Right lobe of liver (tissue), 4 donors: ENCODE results near the gene FZD8.

Experiments
- POLR2A ChIP-seq: fragments of 450-650 bp; IDR thresholded peaks from one replicate; pipeline ENCODE4 v1.6.1; 2017; ENCODE audit warnings: antibody characterized with exemption, mild to moderate bottlenecking
- TF ChIP-seq, protein P1 (sequence below), 4 donors: fragments of 200-600 bp in 3 of 4; fragments of 450-650 bp in 1 of 4; IDR thresholded peaks; one replicate each; pipeline versions ENCODE4 v1.5.1 to v1.8.0; 2016 to 2022; ENCODE audit warnings: antibody characterized with exemption in 4 of 4, mild to moderate bottlenecking in 2 of 4
- donor health status: DM: no; HTN: no; CAD: no.
- donor health status: DM: no; HTN: no; CAD: no.
- donor health status: DM: no; HTN: yes; CAD: no.

DNA sequence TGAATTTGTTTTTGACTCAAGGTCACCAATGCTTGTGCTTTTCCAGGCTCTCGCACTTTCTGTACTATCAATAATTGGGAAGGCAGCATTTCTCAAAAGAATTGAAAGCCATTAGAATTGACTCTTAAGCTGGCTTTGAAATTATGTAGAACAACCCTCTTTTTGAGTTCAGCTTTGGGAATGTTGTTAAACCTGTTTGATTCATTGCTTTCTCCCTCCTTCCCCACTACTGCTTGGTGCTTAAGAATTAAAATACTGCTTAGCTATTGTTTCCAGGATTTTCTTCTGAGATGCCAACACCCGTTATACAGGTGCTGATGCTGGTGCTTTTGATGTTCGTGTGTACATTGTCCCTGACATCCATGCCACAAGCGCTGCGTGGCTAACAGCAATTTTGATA, 15.5 kb upstream of the FZD8 start:
- TF ChIP-seq, protein P1, sequence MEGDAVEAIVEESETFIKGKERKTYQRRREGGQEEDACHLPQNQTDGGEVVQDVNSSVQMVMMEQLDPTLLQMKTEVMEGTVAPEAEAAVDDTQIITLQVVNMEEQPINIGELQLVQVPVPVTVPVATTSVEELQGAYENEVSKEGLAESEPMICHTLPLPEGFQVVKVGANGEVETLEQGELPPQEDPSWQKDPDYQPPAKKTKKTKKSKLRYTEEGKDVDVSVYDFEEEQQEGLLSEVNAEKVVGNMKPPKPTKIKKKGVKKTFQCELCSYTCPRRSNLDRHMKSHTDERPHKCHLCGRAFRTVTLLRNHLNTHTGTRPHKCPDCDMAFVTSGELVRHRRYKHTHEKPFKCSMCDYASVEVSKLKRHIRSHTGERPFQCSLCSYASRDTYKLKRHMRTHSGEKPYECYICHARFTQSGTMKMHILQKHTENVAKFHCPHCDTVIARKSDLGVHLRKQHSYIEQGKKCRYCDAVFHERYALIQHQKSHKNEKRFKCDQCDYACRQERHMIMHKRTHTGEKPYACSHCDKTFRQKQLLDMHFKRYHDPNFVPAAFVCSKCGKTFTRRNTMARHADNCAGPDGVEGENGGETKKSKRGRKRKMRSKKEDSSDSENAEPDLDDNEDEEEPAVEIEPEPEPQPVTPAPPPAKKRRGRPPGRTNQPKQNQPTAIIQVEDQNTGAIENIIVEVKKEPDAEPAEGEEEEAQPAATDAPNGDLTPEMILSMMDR (IDR thresholded peaks at IDR 0.05): no peak
- no peak for TF ChIP-seq POLR2A
